Naive B cell (primary cell): ENCODE measurements around the gene KCNH6. TPM values are rescaled to one million over a fixed set of nuclear protein-coding genes. Genes with fewer than 3 reads are reported as not detected.

Experiments
- ATAC-seq, 2 donors: fragments of 150-1000 bp; cut with Tn5 transposase; 2 replicates each; pipeline ENCODE4 v1.10.0; 2021; ENCODE audit warnings: low read depth in 2 of 2, mild to moderate bottlenecking in 2 of 2, moderate library complexity in 2 of 2
- DNase-seq: peaks from one replicate; pipeline ENCODE4 v3.0.0; 2022
- H3K27ac Mint-ChIP-seq, 6 donors: one replicate each; pipeline ENCODE4 v1.8.0; 2020 to 2022; ENCODE audit warnings: mild to moderate bottlenecking in 6 of 6, mixed read lengths in 6 of 6, moderate library complexity in 5 of 6, inconsistent platforms in 2 of 6
- H3K27me3 Mint-ChIP-seq, 3 donors: one replicate each; pipeline ENCODE4 v1.8.0; 2021 to 2022; ENCODE audit warnings: mixed read lengths in 3 of 3, mild to moderate bottlenecking in 1 of 3
- H3K36me3 Mint-ChIP-seq, 2 donors: one replicate each; pipeline ENCODE4 v1.8.0; 2020 to 2022; ENCODE audit warnings: mixed read lengths in 2 of 2, inconsistent platforms in 1 of 2, mild to moderate bottlenecking in 1 of 2
- H3K4me1 Mint-ChIP-seq, 3 donors: one replicate each; pipeline ENCODE4 v1.8.0; 2020 to 2022; ENCODE audit warnings: mixed read lengths in 3 of 3, inconsistent platforms in 1 of 3, mild to moderate bottlenecking in 1 of 3, moderate library complexity in 1 of 3
- H3K4me3 Mint-ChIP-seq, 8 donors: one replicate each; pipeline ENCODE4 v1.8.0; 2020 to 2022; ENCODE audit warnings: mild to moderate bottlenecking in 8 of 8, mixed read lengths in 8 of 8, moderate library complexity in 8 of 8, inconsistent platforms in 2 of 8
- H3K9me3 Mint-ChIP-seq, 7 donors: one replicate each; pipeline ENCODE4 v1.8.0; 2020 to 2022; ENCODE audit warnings: mixed read lengths in 7 of 7, mild to moderate bottlenecking in 5 of 7, inconsistent platforms in 2 of 7, moderate library complexity in 1 of 7
- polyA plus RNA-seq, 6 donors: library from polyadenylated mRNA; unstranded; fragments of 300-500 nt; fragmentation: Illumina TruSeq; gene quantifications; one replicate each; pipeline ENCODE4 v1.2.3, GENCODE V29; 2021; ENCODE audit warnings: low read depth in 6 of 6

KCNH6 gene
- polyA plus RNA-seq, 6 donors from 2014 or later, result not detected

- Mint-ChIP-seq H3K9me3 (no peaks in the 10 kb centered on the region), H3K27ac (peak within 1 kb of the TSS; percentile 95 to 99 (median 98)), H3K4me1 (peaks cover 36 to 60% (median 43%) of the 10 kb centered on the region in 3 donors)
These were observed 27.0 kb downstream of the KCNH6 start, which contains the start of gene DCAF7 for GRCh38 chr17:63549946-63550816. TSS of gene DCAF7 (plus strand) at chr17:63550477. CDS start at chr17:63550678, 201 bp downstream.

GRCh38 chr17:63550817-63551639 is 27.9 kb downstream of the KCNH6 start:
- Mint-ChIP-seq H3K27ac (peak overlapping the region; percentile 83 to 99 (median 98)), H3K4me3 (peak overlapping the region; percentile 97 to 99 (median 98)), H3K9me3 (no peaks in the 10 kb centered on the region), H3K36me3 (peaks cover 0 to 3% of the 10 kb centered on the region in 2 donors), H3K27me3 (no peaks in the 10 kb centered on the region), H3K4me1 (peaks cover 44 to 68% (median 52%) of the 10 kb centered on the region in 3 donors)
- no peak for DNase-seq
- no peak for ATAC-seq

More at GRCh38 chr17:63549946-63550816, 27.0 kb downstream of the KCNH6 start, which contains the start of gene DCAF7:
- peaks cover 0 to 3% of the 10 kb centered on the region in 2 donors for H3K36me3 Mint-ChIP-seq
- ATAC-seq (peak; percentile 92 to 93), DNase-seq (peak; percentile 100)
- H3K27me3 Mint-ChIP-seq, result no peaks in the 10 kb centered on the region
- H3K4me3 Mint-ChIP-seq, result peak within 1 kb of the TSS; percentile 97 to 99 (median 98)

- H3K4me1 Mint-ChIP-seq, result peaks cover 52 to 80% (median 60%) of the 10 kb centered on the region in 3 donors
- no peak for DNase-seq
- H3K27me3 Mint-ChIP-seq, result no peaks in the 10 kb centered on the region
- no peak for ATAC-seq
- peak overlapping the region; percentile 88 to 99 (median 98) for H3K4me3 Mint-ChIP-seq
- peaks cover 0 to 8% of the 10 kb centered on the region in 2 donors for H3K36me3 Mint-ChIP-seq
- no peaks in the 10 kb centered on the region for H3K9me3 Mint-ChIP-seq
- H3K27ac Mint-ChIP-seq, result peak overlapping the region in 4 of 6 donors; percentile 2 to 95 (median 89)
These were observed 29.1 kb downstream of the KCNH6 start for GRCh38 chr17:63552211-63552610.

DNA sequence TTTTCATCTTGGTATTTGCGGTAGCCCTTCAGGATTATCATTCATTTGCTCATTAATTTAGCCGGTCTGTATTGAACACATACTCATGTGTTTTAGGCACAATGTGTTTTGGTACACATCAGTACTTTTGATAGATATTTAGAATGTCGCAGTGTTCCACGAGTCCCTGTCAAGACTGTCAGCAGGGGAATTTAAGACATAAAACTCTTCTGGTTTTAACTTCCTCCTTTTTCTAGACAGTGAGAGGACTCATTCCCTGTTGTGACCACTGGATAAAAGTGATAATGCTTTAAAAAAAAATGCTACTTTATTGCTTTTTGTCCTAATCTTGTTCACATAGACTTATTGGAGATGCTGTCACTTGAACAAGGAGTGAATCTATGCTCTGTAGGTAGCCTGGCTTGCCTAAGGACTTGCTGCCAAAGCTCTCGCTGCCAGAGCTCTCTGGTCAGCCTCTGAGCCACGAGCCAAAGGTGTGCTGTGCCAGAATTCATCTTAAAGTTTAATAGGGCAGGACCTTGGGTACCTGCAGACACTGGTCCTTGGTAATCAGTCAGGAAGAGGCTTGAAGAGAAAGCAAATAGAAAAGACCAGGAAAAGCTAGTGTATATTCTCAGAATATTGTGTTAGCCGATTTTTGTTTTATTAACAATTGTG is 32.5 kb downstream of the KCNH6 start:
- DNase-seq, result no peak
- peak; percentile 16 to 40 for ATAC-seq
- Mint-ChIP-seq H3K4me3 (peak overlapping the region in 4 of 8 donors; percentile 14 to 61 (median 28)), H3K27ac (peak overlapping the region in 4 of 6 donors; percentile 34 to 91 (median 76)), H3K27me3 (no peaks in the 10 kb centered on the region), H3K9me3 (no peaks in the 10 kb centered on the region), H3K4me1 (peaks cover 66 to 87% (median 81%) of the 10 kb centered on the region in 3 donors), H3K36me3 (peaks cover 0 to 12% of the 10 kb centered on the region in 2 donors)

- Mint-ChIP-seq H3K36me3 (peaks cover 0 to 12% of the 10 kb centered on the region in 2 donors), H3K4me1 (peaks cover 52 to 86% (median 82%) of the 10 kb centered on the region in 3 donors), H3K27me3 (no peaks in the 10 kb centered on the region), H3K9me3 (no peaks in the 10 kb centered on the region), H3K4me3 (no peak overlapping the region), H3K27ac (peak overlapping the region in 1 of 6 donors; percentile 23)
- DNase-seq (no peak), ATAC-seq (no peak)
These were observed 34.3 kb downstream of the KCNH6 start for GRCh38 chr17:63557416-63557815.

- H3K27me3 Mint-ChIP-seq, result no peaks in the 10 kb centered on the region
- peaks cover 0 to 9% of the 10 kb centered on the region in 2 donors for H3K36me3 Mint-ChIP-seq
- DNase-seq (no peak), ATAC-seq (no peak)
- H3K9me3 Mint-ChIP-seq, result no peaks in the 10 kb centered on the region
- H3K4me1 Mint-ChIP-seq, result peaks cover 47 to 82% (median 77%) of the 10 kb centered on the region in 3 donors
- peak overlapping the region in 1 of 6 donors; percentile 23 for H3K27ac Mint-ChIP-seq
- no peak overlapping the region for H3K4me3 Mint-ChIP-seq
These were observed 35.3 kb downstream of the KCNH6 start for GRCh38 chr17:63558441-63558840.

DNA sequence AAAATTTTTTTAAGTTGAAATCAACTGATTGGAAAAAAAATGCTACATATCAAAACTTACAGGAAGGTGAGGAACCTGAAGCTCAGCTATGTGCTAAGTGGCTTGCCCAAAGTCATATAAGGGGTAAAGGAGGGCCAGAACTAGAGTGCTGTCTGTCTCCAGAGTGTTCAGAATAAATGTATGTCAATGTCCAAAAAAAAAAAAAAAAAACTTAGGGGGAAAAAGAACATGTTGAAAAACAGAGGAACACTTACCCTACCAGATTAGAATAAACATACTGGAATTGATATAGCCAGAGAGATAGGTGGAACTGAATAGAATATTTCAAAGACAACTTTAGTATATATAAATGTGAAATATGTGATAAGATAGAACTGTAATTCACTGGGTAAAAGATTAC is 38.7 kb downstream of the KCNH6 start:
- no peaks in the 10 kb centered on the region for H3K27me3 Mint-ChIP-seq
- no peak overlapping the region for H3K4me3 Mint-ChIP-seq
- no peaks in the 10 kb centered on the region for H3K9me3 Mint-ChIP-seq
- DNase-seq (no peak), ATAC-seq (no peak)
- H3K4me1 Mint-ChIP-seq, result peaks cover 33 to 65% (median 63%) of the 10 kb centered on the region in 3 donors
- H3K36me3 Mint-ChIP-seq, result peaks cover 0 to 8% of the 10 kb centered on the region in 2 donors
- peak overlapping the region in 4 of 6 donors; percentile 25 to 86 (median 55) for H3K27ac Mint-ChIP-seq

DNA sequence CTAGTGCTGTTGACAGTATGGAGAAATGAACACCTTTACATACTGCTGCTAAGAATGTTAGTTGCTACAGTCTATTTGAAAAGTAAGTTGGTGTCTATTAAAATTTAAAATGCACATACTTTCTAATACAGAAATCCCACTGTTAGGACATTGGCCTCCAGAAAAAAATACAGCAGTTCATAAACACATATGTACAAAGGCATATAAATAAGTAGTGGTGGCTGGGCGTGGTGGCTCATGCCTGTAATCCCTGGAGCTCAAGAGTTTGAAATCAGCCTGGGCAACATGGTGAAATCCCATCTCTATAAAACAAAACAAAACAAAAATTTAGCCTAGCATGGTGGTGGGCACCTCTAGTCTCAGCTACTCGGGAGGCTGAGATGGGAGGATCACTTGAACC is 40.2 kb downstream of the KCNH6 start:
- H3K9me3 Mint-ChIP-seq, result no peaks in the 10 kb centered on the region
- no peaks in the 10 kb centered on the region for H3K27me3 Mint-ChIP-seq
- H3K4me3 Mint-ChIP-seq, result no peak overlapping the region
- peak overlapping the region in 1 of 6 donors; percentile 83 for H3K27ac Mint-ChIP-seq
- DNase-seq (no peak), ATAC-seq (no peak)
- no peaks in the 10 kb centered on the region for H3K36me3 Mint-ChIP-seq
- H3K4me1 Mint-ChIP-seq, result peaks cover 20 to 65% (median 60%) of the 10 kb centered on the region in 3 donors

GRCh38 chr17:63564562-63564961 is 41.4 kb downstream of the KCNH6 start:
- H3K27me3 Mint-ChIP-seq, result no peaks in the 10 kb centered on the region
- H3K27ac Mint-ChIP-seq, result peak overlapping the region in 2 of 6 donors; percentile 43 to 69
- H3K4me1 Mint-ChIP-seq, result peaks cover 26 to 64% (median 63%) of the 10 kb centered on the region in 3 donors

GRCh38 chr17:63567229-63567628 is 44.1 kb downstream of the KCNH6 start:
- no peak for ATAC-seq
- peaks cover 34 to 58% (median 55%) of the 10 kb centered on the region in 3 donors for H3K4me1 Mint-ChIP-seq

More at GRCh38 chr17:63564562-63564961, 41.4 kb downstream of the KCNH6 start:
- Mint-ChIP-seq H3K4me3 (peak overlapping the region in 1 of 8 donors; percentile 9), H3K9me3 (no peaks in the 10 kb centered on the region), H3K36me3 (no peaks in the 10 kb centered on the region)
- ATAC-seq (no peak), DNase-seq (no peak)

GRCh38 chr17:63568563-63568962 is 45.4 kb downstream of the KCNH6 start:
- Mint-ChIP-seq H3K4me3 (no peak overlapping the region), H3K36me3 (no peaks in the 10 kb centered on the region), H3K27ac (peak overlapping the region in 1 of 6 donors; percentile 47)

More at GRCh38 chr17:63567229-63567628, 44.1 kb downstream of the KCNH6 start:
- H3K36me3 Mint-ChIP-seq, result no peaks in the 10 kb centered on the region
- no peaks in the 10 kb centered on the region for H3K27me3 Mint-ChIP-seq
- DNase-seq, result no peak
- no peaks in the 10 kb centered on the region for H3K9me3 Mint-ChIP-seq
- peak overlapping the region in 1 of 6 donors; percentile 41 for H3K27ac Mint-ChIP-seq
- H3K4me3 Mint-ChIP-seq, result no peak overlapping the region

DNA sequence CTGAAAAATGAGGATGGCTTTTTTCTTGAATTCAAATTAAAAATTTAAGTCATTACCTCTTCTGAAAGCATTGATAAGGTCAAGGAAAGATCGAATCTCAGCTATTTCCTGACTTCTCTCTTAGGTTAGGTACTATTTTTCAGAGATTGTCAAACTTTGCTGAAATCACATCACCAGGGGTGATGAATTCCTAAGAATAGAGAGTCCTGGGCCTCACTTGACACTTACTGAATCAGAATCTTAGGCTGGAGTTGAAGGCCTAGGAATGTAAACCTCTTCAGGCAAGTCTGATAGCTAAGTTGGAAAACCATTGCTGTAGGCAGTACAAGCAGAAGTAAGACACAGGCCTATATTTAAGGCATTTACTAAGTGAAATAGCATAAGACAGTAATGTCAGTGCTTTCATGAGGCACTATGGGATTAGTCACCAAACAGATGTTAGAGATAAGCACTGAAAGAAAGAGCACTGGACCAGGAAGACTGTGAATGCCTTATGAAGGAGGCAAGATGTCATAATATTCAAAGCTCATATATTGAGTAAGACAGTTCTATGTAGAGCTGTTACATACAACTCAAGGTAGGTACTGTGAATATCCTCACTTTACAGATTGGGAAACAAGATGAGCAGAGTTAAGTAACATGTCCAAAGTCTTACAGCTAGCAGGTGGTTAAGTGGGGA is 48.6 kb downstream of the KCNH6 start:
- ATAC-seq, result no peak
- H3K27ac Mint-ChIP-seq, result peak overlapping the region in 2 of 6 donors; percentile 5 to 34
- no peaks in the 10 kb centered on the region for H3K9me3 Mint-ChIP-seq
- H3K4me1 Mint-ChIP-seq, result peaks cover 35 to 57% (median 46%) of the 10 kb centered on the region in 3 donors
- no peak for DNase-seq
- H3K4me3 Mint-ChIP-seq, result no peak overlapping the region
- peaks cover 0 to 8% of the 10 kb centered on the region in 2 donors for H3K36me3 Mint-ChIP-seq
- H3K27me3 Mint-ChIP-seq, result no peaks in the 10 kb centered on the region

More at GRCh38 chr17:63568563-63568962, 45.4 kb downstream of the KCNH6 start:
- H3K4me1 Mint-ChIP-seq, result peaks cover 31 to 55% (median 54%) of the 10 kb centered on the region in 3 donors
- no peaks in the 10 kb centered on the region for H3K27me3 Mint-ChIP-seq
- no peaks in the 10 kb centered on the region for H3K9me3 Mint-ChIP-seq
- ATAC-seq (no peak), DNase-seq (no peak)
